Measurements from ENCODE around the gene GRID2IP. TPM values are rescaled to one million over a fixed set of nuclear protein-coding genes. Genes with fewer than 3 reads are reported as not detected.

GRID2IP gene
- total RNA-seq, 1 experiment from 2014 or later, result 3.0 TPM

GRCh38 chr7:6476596-6477317, 74.5 kb downstream of the GRID2IP start:
- ATAC-seq, result peak; percentile 59
- no peak for DNase-seq (ENCODE audit: low spot score)
- Mint-ChIP-seq H3K27ac (no peak overlapping the region; the same call in 1 of the 2 replicates), H3K4me1 (peaks cover 30% of the 10 kb centered on the region), H3K36me3 (peaks cover 18% of the 10 kb centered on the region), H3K4me3 (no peak overlapping the region), H3K27me3 (ENCODE audit: low read depth) (no peaks in the 10 kb centered on the region), H3K9me3 (no peaks in the 10 kb centered on the region)
- ChIA-PET POLR2A (no interaction called here), CTCF (no interaction called here)
- TF ChIP-seq NR3C1 (CRISPR knock-in tag; conservative IDR thresholded peaks at IDR 0.05; ENCODE audit: low read depth) (no peak), MAX (CRISPR knock-in tag; IDR thresholded peaks at IDR 0.05) (no peak), PRRX2 (CRISPR knock-in tag; IDR thresholded peaks at IDR 0.05) (no peak), MLX (CRISPR knock-in tag; IDR thresholded peaks at IDR 0.05) (no peak), ZSCAN18 (CRISPR knock-in tag; IDR thresholded peaks at IDR 0.05) (no peak), PRDM15 (CRISPR knock-in tag; IDR thresholded peaks at IDR 0.05) (no peak), ZNF671 (CRISPR knock-in tag; IDR thresholded peaks at IDR 0.05) (no peak), ZNF121 (CRISPR knock-in tag; IDR thresholded peaks at IDR 0.05) (no peak), SMAD3 (CRISPR knock-in tag; IDR thresholded peaks at IDR 0.05; ENCODE audit: borderline replicate concordance) (no peak), TCF7 (CRISPR knock-in tag; IDR thresholded peaks at IDR 0.05; ENCODE audit: low read depth) (no peak), CREM (CRISPR knock-in tag; IDR thresholded peaks at IDR 0.05) (no peak), FOXP1 (CRISPR knock-in tag; IDR thresholded peaks at IDR 0.05; ENCODE audit: borderline replicate concordance) (no peak), ATF1 (CRISPR knock-in tag; IDR thresholded peaks at IDR 0.05) (no peak)
- TF ChIP-seq, protein P1, sequence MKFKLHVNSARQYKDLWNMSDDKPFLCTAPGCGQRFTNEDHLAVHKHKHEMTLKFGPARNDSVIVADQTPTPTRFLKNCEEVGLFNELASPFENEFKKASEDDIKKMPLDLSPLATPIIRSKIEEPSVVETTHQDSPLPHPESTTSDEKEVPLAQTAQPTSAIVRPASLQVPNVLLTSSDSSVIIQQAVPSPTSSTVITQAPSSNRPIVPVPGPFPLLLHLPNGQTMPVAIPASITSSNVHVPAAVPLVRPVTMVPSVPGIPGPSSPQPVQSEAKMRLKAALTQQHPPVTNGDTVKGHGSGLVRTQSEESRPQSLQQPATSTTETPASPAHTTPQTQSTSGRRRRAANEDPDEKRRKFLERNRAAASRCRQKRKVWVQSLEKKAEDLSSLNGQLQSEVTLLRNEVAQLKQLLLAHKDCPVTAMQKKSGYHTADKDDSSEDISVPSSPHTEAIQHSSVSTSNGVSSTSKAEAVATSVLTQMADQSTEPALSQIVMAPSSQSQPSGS (CRISPR knock-in tag; IDR thresholded peaks at IDR 0.05; ENCODE audit: borderline replicate concordance, low read depth), result no peak

- Mint-ChIP-seq H3K36me3 (peaks cover 22% of the 10 kb centered on the region), H3K27me3 (ENCODE audit: low read depth) (no peaks in the 10 kb centered on the region), H3K4me1 (peaks cover 21% of the 10 kb centered on the region), H3K9me3 (no peaks in the 10 kb centered on the region), H3K27ac (no peak overlapping the region), H3K4me3 (no peak overlapping the region)
- CTCF ChIA-PET, result no interaction called here
- no peak for ATAC-seq
- TF ChIP-seq TEAD4 (CRISPR knock-in tag; IDR thresholded peaks at IDR 0.05) (no peak), ZNF121 (CRISPR knock-in tag; IDR thresholded peaks at IDR 0.05) (peak; percentile 56; the same call in 1 of the 2 replicates), KAT7 (CRISPR knock-in tag; IDR thresholded peaks at IDR 0.05; ENCODE audit: borderline replicate concordance) (no peak)
- no peak for DNase-seq (ENCODE audit: low spot score)
- POLR2A ChIA-PET, result no interaction called here
These were observed 75.7 kb downstream of the GRID2IP start for GRCh38 chr7:6475433-6476186.

Measured in WTC11 (cell line).